Panc1 (cell line): ENCODE results near the gene EXD3. TPM values are rescaled to one million over a fixed set of nuclear protein-coding genes. Genes with fewer than 3 reads are reported as not detected.

Experiments
- ATAC-seq: fragments of 200-7000 bp; cut with Tn5 transposase; 2 replicates; pipeline ENCODE4 v1.9.1; 2020; ENCODE audit warnings: mild to moderate bottlenecking, moderate library complexity
- BruUV-seq: library from RNA; stranded (reverse); fragments of 400-500 nt; replicated peaks from 2 replicates; lab custom pipeline; 2021; lab: Mats Ljungman, UMichigan
- CTCF ChIA-PET: fragments of 300-600 bp; sonication (Branson Sonifier 250); formaldehyde crosslinking; loops from one replicate; lab custom pipeline; 2022; ENCODE audit warnings: antibody characterized with exemption; lab: Charles Lee
- POLR2A ChIA-PET: fragments of 300-600 bp; sonication (Branson Sonifier 250); formaldehyde crosslinking; loops from one replicate; lab custom pipeline; 2022; ENCODE audit warnings: antibody characterized with exemption; lab: Charles Lee
- DNase-seq: peaks from one replicate; pipeline ENCODE4 v3.0.0-alpha.2; 2010; ENCODE audit warnings: low read depth, low spot score
- H3K27ac ChIP-seq: 2 replicates; pipeline ENCODE4 v1.5.1; 2011; ENCODE audit warnings: mild to moderate bottlenecking, low read length, inconsistent platforms
- H3K27me3 ChIP-seq: fragments of 200-500 bp; sonication (Bioruptor generic); 2 replicates; pipeline ENCODE4 v1.6.0; 2014; ENCODE audit warnings: low read length, inconsistent platforms; ENCODE audit not compliant: control insufficient read depth, insufficient read depth
- H3K36me3 ChIP-seq: fragments of 200-500 bp; sonication (Bioruptor generic); 2 replicates; pipeline ENCODE4 v1.5.1; 2014; ENCODE audit warnings: inconsistent platforms, mild to moderate bottlenecking, low read length, moderate library complexity; ENCODE audit not compliant: control insufficient read depth, insufficient read depth
- H3K4me1 ChIP-seq: 2 replicates; pipeline ENCODE4 v1.5.1; 2011; ENCODE audit warnings: inconsistent platforms, mild to moderate bottlenecking, low read length, moderate library complexity; ENCODE audit not compliant: control insufficient read depth, insufficient read depth
- H3K4me3 ChIP-seq, 2 experiments: 2 replicates each; pipeline ENCODE4 v1.5.1; 2011 to 2012; ENCODE audit warnings: low read depth in 2 of 2, low read length in 2 of 2, mild to moderate bottlenecking in 2 of 2, inconsistent platforms in 1 of 2, moderate library complexity in 1 of 2
- H3K9me3 ChIP-seq: fragments of 200-500 bp; sonication (Bioruptor generic); 2 replicates; pipeline ENCODE4 v1.5.1; 2014; ENCODE audit warnings: low read depth, mild to moderate bottlenecking, inconsistent platforms, low read length, moderate library complexity; ENCODE audit not compliant: control insufficient read depth, insufficient read depth
- POLR2AphosphoS5 ChIP-seq: IDR thresholded peaks from 2 replicates; pipeline ENCODE4 v1.6.1; 2012; ENCODE audit warnings: mild to moderate bottlenecking, low read depth, low read length, moderate library complexity
- SIN3A ChIP-seq: IDR thresholded peaks from 2 replicates; pipeline ENCODE4 v1.6.1; 2012; ENCODE audit warnings: low read depth, mild to moderate bottlenecking, low read length, moderate library complexity, borderline replicate concordance; ENCODE audit not compliant: insufficient read depth
- TCF7L2 ChIP-seq: IDR thresholded peaks from 2 replicates; pipeline ENCODE4 v1.6.1; 2011; ENCODE audit warnings: mild to moderate bottlenecking, low read depth, low read length, inconsistent platforms
- in situ Hi-C: cut with HindIII; loops from 2 replicates; pipeline ENCODE4 v1.10.0; 2016; ENCODE audit warnings: low sequenced_read_pairs, low pct_unique_long_range_greater_than_20kb
- intact Hi-C: fragments of 100-400 bp; cut with micrococcal nuclease; formaldehyde crosslinking; loops from one replicate; pipeline ENCODE4 v1.10.0; 2022; ENCODE audit not compliant: unreplicated experiment
- total RNA-seq: library from RNA; stranded (reverse); gene quantifications from one replicate; pipeline ENCODE4 v1.2.1, GENCODE V29; 2021; ENCODE audit not compliant: unreplicated experiment
- TF ChIP-seq, protein P1 (sequence below), 2 experiments: IDR thresholded peaks; 2 replicates each; pipeline ENCODE4 v1.6.1; 2011 to 2012; ENCODE audit warnings: low read depth in 2 of 2, control low read depth in 1 of 2, low read length in 1 of 2, mild to moderate bottlenecking in 1 of 2, moderate library complexity in 1 of 2; ENCODE audit not compliant: insufficient read depth in 1 of 2
- TF ChIP-seq, protein P2 (sequence below): fragments of 450-650 bp; IDR thresholded peaks from 2 replicates; pipeline ENCODE4 v1.5.1; 2017; ENCODE audit warnings: mild to moderate bottlenecking

The EXD3 gene
- total RNA-seq, 1 experiment from 2014 or later = 9.2 TPM

- ATAC-seq (peak; percentile 72), DNase-seq (no peak)
- in situ Hi-C loops (no loop called here), intact Hi-C loops (no loop called here)
- ChIA-PET CTCF (interaction anchor here (0.8 kb wide), 1 partner anchor 14 kb away, joined by 3 read pairs; the partner anchor contains the start of gene NRARP), POLR2A (interaction anchor here (0.6 to 1.0 kb wide), 2 partner anchors 10 to 68 kb away, joined by 4 to 9 read pairs; no protein-coding TSS in a partner anchor)
- no peaks in the 10 kb centered on the region for H3K27me3 ChIP-seq
- peak overlapping the region; percentile 68; the same call in 1 of the 2 replicates for H3K27ac ChIP-seq
- peak overlapping the region in 1 of 2 experiments; percentile 3; a peak in 2 of 4 replicates for H3K4me3 ChIP-seq
- TF ChIP-seq POLR2AphosphoS5 = no peak
- TF ChIP-seq, protein P1, sequence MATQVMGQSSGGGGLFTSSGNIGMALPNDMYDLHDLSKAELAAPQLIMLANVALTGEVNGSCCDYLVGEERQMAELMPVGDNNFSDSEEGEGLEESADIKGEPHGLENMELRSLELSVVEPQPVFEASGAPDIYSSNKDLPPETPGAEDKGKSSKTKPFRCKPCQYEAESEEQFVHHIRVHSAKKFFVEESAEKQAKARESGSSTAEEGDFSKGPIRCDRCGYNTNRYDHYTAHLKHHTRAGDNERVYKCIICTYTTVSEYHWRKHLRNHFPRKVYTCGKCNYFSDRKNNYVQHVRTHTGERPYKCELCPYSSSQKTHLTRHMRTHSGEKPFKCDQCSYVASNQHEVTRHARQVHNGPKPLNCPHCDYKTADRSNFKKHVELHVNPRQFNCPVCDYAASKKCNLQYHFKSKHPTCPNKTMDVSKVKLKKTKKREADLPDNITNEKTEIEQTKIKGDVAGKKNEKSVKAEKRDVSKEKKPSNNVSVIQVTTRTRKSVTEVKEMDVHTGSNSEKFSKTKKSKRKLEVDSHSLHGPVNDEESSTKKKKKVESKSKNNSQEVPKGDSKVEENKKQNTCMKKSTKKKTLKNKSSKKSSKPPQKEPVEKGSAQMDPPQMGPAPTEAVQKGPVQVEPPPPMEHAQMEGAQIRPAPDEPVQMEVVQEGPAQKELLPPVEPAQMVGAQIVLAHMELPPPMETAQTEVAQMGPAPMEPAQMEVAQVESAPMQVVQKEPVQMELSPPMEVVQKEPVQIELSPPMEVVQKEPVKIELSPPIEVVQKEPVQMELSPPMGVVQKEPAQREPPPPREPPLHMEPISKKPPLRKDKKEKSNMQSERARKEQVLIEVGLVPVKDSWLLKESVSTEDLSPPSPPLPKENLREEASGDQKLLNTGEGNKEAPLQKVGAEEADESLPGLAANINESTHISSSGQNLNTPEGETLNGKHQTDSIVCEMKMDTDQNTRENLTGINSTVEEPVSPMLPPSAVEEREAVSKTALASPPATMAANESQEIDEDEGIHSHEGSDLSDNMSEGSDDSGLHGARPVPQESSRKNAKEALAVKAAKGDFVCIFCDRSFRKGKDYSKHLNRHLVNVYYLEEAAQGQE (IDR thresholded peaks at IDR 0.05; ENCODE audit: insufficient read depth in 1 of 2, low read depth in 2 of 2, low read length in 1 of 2) = no peak
- TF ChIP-seq TCF7L2 = no peak
- TF ChIP-seq SIN3A = no peak
- TF ChIP-seq, protein P2, sequence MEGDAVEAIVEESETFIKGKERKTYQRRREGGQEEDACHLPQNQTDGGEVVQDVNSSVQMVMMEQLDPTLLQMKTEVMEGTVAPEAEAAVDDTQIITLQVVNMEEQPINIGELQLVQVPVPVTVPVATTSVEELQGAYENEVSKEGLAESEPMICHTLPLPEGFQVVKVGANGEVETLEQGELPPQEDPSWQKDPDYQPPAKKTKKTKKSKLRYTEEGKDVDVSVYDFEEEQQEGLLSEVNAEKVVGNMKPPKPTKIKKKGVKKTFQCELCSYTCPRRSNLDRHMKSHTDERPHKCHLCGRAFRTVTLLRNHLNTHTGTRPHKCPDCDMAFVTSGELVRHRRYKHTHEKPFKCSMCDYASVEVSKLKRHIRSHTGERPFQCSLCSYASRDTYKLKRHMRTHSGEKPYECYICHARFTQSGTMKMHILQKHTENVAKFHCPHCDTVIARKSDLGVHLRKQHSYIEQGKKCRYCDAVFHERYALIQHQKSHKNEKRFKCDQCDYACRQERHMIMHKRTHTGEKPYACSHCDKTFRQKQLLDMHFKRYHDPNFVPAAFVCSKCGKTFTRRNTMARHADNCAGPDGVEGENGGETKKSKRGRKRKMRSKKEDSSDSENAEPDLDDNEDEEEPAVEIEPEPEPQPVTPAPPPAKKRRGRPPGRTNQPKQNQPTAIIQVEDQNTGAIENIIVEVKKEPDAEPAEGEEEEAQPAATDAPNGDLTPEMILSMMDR = no peak
- BruUV-seq = no TSS peak
- H3K9me3 ChIP-seq = no peaks in the 10 kb centered on the region
- H3K4me1 ChIP-seq = no peaks in the 10 kb centered on the region; the same call in 1 of the 2 replicates
- no peaks in the 10 kb centered on the region for H3K36me3 ChIP-seq
These were observed 106.7 kb downstream of the EXD3 start for GRCh38 chr9:137316012-137316981.

- H3K9me3 ChIP-seq = no peaks in the 10 kb centered on the region
- peak overlapping the region in 1 of 2 experiments; percentile 23; a peak in 1 of 4 replicates for H3K4me3 ChIP-seq
- ATAC-seq (no peak), DNase-seq (no peak)
- H3K27me3 ChIP-seq = no peaks in the 10 kb centered on the region
- ChIA-PET POLR2A (interaction anchor here (0.6 to 1.0 kb wide), 2 partner anchors 9 to 69 kb away, joined by 4 to 9 read pairs; no protein-coding TSS in a partner anchor), CTCF (interaction anchor here (0.5 kb wide), 1 partner anchor 107 kb away, joined by 4 read pairs; the partner anchor contains the start of gene EXD3)
- H3K27ac ChIP-seq = peak overlapping the region; percentile 66
- no TSS peak for BruUV-seq
- H3K4me1 ChIP-seq = no peaks in the 10 kb centered on the region; the same call in 1 of the 2 replicates
- in situ Hi-C loops (no loop called here), intact Hi-C loops (no loop called here)
- TF ChIP-seq, protein P2 = no peak
- no peak for TF ChIP-seq SIN3A
- TF ChIP-seq, protein P1 (IDR thresholded peaks at IDR 0.05; ENCODE audit: insufficient read depth in 1 of 2, low read depth in 2 of 2, low read length in 1 of 2) = no peak
- no peak for TF ChIP-seq POLR2AphosphoS5
- TF ChIP-seq TCF7L2 = no peak
- H3K36me3 ChIP-seq = no peaks in the 10 kb centered on the region
These were observed 107.4 kb downstream of the EXD3 start for GRCh38 chr9:137315581-137316011.
